ENCODE measurements around the gene EEPD1.

Gene EEPD1

DNA sequence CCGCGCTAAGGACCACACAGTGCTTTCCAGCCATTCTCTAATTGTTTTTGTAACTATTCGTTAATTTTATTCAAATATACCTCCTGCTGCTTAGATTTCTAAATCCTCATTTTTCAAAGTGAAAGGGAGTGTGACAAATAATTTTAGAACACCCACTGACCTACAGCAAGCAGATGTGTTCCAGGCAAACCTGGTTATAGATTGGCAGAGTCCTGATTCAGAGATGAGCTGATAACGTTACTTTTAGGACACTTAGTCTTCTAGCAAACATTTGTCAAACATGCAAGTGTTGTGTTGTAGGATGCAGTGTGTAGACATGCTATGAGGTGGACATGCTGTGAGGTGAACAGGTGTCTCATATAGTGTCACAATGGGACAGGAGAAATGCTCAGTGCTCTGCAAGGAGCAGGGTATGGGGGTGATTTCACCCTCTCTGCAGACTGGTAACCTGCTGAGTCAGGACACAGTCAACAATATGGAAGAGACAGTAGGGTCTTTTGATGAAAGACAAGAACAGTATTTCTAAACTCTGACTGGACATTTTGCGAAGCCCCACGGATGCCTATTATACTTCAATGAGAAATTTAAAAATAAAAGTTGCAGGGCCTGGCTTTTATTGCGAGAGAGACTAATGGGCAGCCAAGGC, 144.4 kb downstream of the EEPD1 start:
- in situ Hi-C loops (cut with MboI; ENCODE audit: low sequenced_read_pairs): no loop called here

DNA sequence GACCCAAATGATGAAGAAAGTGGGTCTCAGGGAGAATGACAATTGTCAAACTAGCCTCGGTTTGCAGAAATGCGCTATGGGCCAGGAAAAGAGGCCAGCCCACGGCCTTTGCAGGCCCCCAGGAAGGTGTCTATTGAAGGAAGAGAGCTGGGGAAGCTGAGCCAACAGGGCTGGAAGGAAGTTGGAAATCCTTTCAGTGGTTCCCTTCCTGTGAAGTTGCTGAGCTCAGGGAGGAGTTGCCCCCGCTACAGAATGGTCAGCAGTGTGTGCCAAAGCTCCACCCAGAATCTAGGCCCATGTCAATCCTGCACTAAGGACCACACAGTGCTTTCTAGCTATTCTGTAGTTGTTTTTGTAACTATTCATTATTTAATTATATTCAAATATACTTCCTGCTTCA, 145.1 kb downstream of the EEPD1 start:
- in situ Hi-C loops (cut with MboI; ENCODE audit: low sequenced_read_pairs): no loop called here

DNA sequence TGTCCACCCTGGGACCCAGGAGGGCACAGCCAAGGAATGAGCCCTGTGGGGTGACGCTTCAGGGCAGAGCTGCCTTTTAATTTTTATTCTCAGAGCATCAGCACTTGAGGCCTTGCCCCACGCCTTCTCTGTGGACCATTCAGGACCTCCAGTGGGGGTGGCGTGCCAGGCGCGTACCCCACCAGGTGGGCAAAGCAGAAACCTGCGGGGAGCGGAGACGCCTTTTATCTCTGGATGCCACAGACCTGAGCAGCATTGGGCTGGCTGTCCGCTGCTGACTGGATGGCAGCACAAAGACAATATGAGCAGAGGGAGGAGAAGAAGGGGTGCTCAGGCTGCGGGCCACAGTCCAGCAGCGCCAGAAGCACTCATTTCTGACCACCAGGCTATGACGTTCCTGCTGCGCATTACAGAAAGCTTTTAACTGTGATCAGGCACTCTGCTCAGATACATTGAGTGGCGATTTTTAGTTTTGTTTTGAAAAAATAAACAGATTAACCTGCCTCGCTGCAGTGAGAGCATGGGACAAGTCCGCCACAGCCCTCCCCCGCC, 146.2 kb downstream of the EEPD1 start:
- in situ Hi-C loops (cut with MboI; ENCODE audit: low sequenced_read_pairs): no loop called here

DNA sequence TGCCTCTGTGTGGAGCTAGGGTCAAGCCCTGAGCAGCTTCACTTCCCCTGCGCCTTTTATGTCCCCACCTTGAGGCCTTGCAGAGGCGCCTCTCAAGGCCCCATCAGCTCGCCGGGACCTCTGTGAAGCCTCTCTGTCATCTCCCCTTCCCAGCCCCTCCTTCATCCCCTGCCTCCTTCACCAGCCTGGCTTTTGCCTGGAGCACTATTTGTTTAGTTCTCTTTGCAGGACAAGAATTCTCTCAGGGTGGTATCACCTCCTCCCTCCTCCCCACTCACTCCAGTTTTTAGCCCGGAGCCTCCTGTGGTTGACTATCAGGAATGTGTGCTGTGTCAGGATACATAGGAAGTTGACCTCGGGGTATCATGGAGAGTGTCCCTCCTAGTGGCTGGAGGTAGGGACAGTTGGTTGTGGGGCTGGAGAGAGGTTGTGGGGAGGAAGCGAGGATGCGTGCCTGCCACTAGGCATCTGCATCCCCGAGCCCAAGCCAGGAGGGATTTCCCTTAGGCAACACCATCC, 146.8 kb downstream of the EEPD1 start:
- in situ Hi-C loops (cut with MboI; ENCODE audit: low sequenced_read_pairs): no loop called here

DNA sequence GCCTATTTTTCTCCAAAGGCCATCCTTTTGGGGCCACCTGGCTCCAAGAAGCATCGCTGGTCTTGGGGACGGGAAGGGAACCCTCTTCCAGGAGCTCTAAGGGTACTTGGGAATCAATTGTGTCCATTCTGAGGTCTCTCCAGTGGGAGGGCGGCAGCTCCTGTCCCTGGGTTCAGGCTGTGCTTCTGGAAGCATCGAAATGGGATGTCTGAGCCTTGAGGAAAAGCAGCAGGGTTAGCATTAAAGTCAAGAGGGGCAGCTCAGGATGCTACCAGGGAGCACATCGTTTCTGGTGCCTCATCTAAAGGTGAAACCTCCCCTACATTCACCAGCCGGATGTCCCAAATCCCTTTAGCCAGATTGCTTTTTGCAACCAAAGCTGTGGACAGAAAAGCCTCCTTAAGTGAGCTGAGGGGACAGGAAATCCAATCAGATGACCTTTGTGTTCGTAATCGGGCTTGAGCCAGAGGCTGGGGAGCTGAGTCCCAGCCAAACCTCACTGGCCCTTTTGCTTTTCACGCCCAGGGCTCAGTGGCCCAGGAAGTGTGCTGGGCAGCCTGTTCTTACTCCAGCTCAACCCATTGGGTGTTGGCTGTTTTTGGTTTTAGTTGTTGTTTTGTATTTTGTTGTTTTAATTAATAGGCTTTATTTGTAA, 147.8 kb downstream of the EEPD1 start:
- in situ Hi-C loops (cut with MboI; ENCODE audit: low sequenced_read_pairs): no loop called here

DNA sequence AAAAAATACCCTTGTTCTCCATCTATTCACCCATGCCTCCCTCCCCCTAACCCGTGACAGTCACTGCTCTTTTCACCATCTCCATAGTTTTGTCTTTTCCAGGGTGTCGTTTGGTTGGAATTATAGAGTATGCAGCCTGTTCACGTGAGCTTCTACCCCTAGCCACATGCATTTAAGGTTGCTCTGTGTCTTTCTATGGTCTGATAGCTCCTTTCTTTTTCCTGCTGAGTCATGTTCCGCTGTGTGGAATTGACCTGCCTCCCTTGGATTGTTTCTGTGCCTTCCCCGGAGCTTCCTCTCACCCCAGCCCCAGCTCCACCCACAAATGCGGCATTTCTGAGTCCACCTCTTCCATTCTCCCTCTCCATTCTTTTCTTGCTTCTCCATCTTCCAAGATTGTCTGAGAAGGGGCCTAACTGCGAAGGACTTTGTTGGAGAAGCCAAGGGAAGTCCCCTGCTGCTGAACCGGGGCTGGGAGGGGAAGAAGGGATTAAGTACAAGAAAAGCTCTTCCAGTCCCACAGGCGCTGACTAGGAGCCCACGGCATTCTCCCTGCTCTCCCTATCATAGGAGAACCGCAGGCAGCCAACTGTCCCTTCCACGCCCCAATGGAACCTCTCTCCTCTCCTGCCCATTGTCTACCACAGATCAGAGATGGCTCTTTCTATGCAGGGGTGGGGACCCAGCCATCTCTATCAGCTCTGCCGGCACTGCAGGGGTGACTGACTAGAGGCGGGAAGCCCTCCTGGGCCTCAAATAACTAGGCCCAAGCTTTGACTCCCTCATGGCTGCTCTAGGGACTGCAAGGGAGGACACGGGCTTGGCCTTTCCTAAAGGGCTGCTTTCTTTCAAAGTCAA, 149.1 kb downstream of the EEPD1 start:
- in situ Hi-C loops (cut with MboI; ENCODE audit: low sequenced_read_pairs): no loop called here

DNA sequence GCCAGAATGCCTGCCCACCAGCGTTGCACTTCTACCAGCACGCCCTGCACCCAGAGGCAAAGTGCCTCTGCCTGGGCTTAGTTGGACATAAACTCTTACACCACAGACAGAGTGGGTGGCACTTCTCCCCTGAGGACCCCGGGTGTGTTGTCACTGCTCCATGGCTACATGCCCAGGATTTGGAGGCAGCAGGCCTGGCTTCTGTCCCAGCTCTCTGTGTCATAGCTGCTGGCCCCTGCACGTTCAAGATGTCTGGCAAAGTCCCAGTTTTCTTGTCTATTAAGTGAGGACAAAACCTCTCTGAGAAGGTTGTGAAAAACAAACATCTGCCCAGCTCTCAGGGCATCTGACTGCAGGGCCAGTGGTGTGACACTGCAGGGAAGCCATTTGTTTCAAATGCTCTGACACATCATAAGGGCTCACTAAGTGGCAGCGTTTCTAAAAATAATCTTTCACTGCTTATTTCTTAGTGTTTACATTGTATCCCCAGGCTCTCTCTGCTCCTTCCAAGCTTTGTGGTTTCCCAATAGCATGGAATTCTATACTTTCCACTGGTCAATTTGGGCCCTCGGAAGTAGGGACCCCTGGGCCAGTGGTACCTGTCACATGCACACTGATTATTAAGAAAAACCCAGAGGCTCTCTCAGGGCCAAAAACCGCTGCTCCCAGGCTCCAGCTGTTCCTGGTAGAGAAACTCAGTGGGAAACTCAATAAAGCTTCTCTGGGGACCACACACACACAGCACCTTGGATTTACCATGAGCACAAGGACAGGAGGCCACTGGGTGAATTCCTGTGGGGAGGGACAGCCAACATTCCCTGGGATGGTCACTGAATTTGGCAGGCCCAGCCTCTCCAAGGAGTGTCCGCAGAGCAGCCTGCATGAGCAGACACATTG, 150.4 kb downstream of the EEPD1 start:
- in situ Hi-C loops (cut with MboI; ENCODE audit: low sequenced_read_pairs): no loop called here

DNA sequence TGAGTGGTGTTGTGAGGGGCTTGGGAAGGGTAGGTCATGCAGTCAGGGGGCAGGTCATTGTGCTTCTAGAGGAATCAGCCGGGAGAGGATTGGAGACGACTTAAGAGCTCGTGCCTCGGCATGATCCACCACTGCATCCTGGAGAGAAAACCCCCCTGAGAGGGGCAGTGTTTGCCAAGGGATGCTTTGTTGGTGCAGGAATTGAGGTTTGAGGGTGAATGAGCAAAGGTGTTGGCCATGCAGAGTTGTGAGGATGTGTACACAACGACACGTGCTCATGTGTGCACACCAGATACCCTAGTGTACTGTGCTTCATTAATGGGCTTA, 151.0 kb downstream of the EEPD1 start:
- in situ Hi-C loops (cut with MboI; ENCODE audit: low sequenced_read_pairs): no loop called here

DNA sequence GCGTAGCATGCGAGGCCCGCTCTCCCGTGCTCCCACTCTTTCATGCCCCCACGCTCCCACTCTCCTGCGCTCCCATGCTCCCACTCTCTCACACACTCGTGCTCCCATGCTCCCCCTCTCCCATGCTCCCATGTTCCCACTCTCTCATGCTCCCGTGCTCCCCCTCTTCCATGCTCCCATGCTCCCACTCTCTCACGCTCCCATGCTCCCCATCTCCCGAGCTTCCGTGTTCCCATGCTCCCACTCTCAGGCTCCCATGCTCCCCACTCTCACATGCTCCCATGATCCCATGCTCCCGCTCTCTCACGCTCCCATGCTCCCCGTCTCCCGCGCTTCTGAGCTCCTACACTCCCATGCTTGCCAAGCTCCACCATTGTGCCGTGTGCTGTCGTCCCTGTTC, 152.2 kb downstream of the EEPD1 start:
- in situ Hi-C loops (cut with MboI; ENCODE audit: low sequenced_read_pairs): no loop called here

DNA sequence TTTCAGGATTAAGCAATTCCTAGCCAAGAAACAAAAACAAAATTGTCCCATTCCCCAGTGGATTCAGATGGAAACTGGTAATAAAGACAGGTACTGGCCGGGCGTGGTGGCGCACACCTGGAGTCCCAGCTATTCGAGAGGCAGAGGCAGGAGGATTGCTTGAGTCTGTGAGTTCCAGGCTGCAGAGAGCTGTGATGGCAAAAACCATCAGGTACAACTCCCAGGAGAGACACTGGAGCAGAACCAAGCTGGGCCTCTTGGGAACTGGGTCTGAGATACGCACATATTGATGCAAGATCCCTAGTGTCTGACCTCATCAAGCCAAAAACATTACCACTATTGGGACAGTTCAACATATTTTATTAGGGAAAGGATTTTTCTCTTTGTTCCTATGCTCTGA, 152.6 kb downstream of the EEPD1 start:
- in situ Hi-C loops (cut with MboI; ENCODE audit: low sequenced_read_pairs): no loop called here

DNA sequence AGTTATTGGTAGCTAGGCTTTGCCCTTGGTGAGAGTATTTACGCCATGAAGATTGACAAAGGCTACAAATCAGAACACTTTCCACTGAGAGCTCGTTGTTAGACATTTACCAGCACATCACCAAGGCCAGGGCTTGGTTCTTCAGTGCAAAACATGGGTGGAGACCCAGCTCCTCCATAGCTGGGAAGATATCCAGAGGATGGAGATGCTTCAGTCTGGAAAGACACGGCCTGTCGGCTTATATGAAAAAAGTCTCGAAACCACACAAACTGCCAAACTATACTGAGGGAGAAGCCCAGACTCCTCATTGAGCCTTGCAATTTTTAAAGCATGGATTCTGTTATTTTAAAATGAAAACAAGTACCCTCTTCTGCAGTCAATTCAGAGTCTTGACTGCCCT, 153.2 kb downstream of the EEPD1 start:
- in situ Hi-C loops (cut with MboI; ENCODE audit: low sequenced_read_pairs): no loop called here

DNA sequence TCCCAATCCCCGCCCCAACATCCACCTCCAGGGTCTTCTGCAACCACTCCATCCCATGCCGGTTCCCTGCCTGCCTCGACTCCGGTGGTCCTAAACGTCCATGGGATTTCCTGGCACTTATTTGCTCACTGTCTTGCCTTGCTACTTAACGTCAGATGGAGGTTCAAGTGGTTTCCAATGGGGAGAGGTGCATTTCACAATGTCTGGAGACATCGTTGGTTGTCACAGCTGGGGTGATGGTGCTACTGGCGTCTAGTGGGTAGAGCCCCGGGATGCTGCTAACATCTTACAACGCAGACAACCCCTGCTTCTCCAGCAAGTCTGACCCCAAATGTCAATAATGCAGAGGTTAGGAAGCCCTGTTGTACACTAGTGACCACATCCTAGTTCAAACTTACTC, 153.7 kb downstream of the EEPD1 start:
- in situ Hi-C loops (cut with MboI; ENCODE audit: low sequenced_read_pairs): no loop called here

DNA sequence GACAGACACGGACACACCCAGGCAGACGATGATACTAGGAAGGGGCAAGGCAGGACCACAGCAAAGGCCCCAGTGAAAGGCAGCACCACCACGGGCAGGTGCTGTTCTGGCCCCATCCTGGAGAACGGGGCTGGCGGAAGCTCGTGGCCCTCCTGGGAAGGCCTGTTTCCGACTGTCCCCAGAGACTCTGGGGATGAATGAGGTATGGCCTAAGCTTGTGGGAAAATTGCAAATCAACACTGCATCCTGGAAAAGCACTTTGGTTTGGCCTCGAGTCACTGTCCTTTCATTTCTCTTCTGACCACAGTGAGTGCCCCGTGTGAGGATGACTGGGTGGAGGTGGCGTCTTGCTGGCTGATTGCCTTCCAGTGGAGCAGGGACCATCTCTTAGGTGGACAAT, 155.0 kb downstream of the EEPD1 start:
- in situ Hi-C loops (cut with MboI; ENCODE audit: low sequenced_read_pairs): no loop called here

DNA sequence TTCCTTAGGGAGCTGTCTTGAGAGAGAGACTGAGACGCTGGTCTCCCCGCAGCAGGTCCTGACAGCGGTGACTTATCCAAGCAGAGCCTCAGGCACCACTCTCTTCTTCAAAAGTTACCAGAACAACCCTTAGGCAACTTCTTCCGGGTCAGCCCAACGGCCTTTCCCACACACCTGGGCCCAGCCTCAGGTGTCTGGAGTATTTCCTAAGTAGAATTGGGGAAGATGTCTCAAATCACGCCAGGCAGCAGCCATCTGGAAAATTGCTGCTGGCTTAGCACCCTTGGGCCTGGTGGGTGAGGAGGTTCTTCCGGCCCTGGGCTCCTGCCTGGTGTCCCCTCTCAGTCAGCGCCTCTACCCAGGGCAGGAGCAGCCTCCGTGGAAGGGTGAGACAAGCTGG, 156.2 kb downstream of the EEPD1 start:
- in situ Hi-C loops (cut with MboI; ENCODE audit: low sequenced_read_pairs): no loop called here

DNA sequence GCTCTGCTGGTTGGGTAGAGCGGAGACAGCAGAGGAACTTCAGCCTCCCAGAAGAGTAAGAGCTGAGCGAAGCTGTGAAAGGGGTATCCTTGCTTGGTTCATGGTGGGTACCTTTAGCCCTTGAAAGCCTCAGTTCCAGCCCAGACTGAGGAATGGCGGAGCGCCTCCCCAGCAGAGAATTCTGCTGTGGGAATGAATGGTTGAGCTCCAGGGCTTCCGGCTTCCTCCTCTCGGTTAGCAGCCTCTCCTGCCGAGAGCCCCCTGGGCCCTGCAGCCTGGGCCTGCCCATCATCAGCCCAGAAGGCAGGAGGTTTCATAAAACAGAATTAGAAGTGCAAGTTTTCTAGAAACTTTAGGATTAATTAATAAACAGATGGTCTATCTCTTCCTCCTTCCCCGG, 156.7 kb downstream of the EEPD1 start:
- in situ Hi-C loops (cut with MboI; ENCODE audit: low sequenced_read_pairs): no loop called here

DNA sequence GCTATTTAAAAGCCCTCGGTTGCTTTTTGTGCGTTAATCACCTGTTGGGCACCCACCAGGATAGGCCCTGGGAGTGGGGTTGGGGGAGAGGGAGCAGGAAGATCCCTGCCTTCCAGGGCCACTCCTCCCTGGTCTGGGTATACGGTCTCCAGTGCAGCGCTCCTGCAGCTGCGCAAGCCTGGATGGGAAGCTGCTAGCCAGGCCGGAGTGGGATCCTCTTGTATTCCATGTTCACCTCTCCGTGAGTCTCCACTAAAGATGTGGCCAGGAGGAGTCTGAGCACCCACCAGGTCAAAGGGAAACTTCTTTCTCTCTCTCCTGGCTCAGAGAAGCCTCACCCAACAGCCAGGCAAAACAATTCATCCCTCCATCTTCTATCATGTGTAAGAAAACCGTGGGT, 157.8 kb downstream of the EEPD1 start:
- in situ Hi-C loops (cut with MboI; ENCODE audit: low sequenced_read_pairs): no loop called here

DNA sequence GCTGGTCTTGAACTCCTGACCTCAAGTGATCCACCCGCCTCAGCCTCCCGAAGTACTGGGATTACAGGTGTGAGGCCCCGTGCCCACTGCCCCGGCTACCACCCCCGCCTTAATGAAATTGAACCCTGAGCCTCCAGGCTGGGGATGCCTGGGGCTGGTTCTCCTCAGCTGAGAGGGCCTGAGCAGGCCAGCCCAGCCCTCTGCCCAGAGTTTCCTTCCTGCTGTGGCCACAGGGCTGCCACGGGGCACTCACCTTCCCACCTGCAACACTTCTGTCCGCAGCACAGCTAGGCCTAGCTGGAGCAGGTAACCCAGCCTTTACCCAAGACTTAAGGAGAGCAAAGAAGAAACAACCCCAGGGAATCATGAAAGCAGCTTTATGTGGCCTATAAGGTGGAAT, 158.5 kb downstream of the EEPD1 start:
- in situ Hi-C loops (cut with MboI; ENCODE audit: low sequenced_read_pairs): no loop called here

DNA sequence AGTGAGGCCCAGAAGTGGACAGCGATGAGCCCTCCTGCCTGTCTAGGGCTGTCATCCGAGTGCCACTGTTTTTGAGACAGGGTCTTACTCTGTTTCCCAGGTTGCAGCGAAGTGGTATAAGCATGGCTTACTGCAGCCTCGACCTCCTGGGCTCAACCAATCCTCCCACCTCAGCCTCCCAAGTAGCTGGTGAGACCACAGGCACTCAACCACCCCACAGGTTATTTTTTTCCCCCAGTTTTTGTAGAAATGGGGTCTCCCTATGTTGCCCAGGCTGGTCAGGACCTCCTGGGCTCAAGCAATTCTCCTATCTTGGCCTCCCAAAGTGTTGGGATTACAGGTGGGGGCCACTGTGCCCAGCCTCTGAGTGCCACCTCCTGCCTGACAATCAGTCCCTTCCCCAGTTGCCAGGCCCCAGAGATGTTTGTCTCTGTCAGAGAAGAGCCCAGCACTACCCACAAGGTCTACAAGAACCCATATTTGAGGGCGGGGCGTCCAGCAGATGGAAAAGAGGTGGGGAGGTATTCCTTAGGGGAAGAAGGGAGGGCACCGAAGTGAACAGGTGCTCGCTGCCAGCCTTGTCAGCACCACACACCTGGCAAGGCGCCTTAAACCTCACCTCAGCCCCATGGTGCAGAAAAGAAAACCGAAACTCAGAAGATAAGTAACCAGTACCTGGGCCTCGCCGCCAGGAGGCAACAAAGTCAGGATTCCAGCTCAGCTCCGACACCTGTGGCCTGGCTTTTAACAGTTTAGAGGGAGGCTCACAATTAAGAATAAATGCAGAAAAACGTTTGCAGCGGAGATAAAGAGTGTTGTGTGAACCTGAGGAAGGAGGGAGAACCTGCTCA, 159.2 kb downstream of the EEPD1 start:
- in situ Hi-C loops (cut with MboI; ENCODE audit: low sequenced_read_pairs): no loop called here

DNA sequence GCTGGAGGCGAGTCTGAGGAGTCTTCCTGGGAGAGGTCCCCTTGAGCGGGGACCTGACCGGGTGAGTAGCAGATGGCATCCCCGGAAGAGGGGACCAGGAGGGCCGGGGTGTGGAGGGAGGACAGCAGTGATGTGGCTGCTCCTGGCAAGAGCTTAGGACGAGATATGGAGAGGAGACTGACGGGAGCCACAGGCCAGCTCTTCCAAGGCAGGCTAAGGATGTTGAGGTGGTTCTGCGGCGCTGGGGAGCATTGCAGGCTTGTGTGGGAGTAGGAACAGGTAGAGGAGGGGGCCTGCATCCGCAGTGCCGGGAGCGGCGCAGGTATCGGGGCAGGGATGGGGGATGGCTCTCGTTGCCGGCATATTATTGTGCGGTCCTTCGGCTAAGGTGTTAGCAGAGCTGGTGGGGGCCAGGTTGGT, 159.9 kb downstream of the EEPD1 start:
- in situ Hi-C loops (cut with MboI; ENCODE audit: low sequenced_read_pairs): no loop called here

DNA sequence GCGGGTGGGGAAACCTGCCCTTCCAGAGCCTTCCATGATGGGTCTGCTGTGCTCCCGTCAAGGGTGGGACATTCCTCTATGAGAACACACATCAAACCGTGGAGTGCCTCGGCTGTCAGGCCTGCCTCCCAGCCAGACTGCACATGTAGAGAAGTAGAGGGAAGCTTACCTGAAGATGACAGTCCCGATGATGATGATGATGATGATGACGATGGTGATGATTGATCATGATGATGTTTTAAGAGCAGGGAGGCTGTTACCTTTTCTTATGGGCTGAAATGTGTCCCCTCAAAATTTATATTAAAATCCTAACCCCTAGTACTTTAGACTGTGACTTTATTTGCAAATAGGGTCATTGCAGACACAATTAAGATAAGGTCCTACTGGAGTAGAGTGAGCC, 160.6 kb downstream of the EEPD1 start:
- in situ Hi-C loops (cut with MboI; ENCODE audit: low sequenced_read_pairs): no loop called here
